KMS-11 (cell line): ENCODE measurements around the gene GTF2F2.

ENCODE experiments used
- H2AFZ ChIP-seq: fragments of 200-600 bp; sonication (generic); 2 replicates; pipeline ENCODE4 v1.6.1; 2016; ENCODE audit warnings: antibody characterized with exemption, mixed run types, low read depth
- H3K27ac ChIP-seq: fragments of 200-600 bp; sonication (generic); 2 replicates; pipeline ENCODE4 v1.6.1; 2016; ENCODE audit warnings: mild to moderate bottlenecking, mixed run types
- H3K27me3 ChIP-seq: fragments of 200-600 bp; sonication (generic); 2 replicates; pipeline ENCODE4 v1.6.1; 2017; ENCODE audit warnings: mild to moderate bottlenecking, low read depth, mixed run types, moderate library complexity; ENCODE audit not compliant: insufficient read depth
- H3K36me3 ChIP-seq: fragments of 200-600 bp; sonication (generic); 2 replicates; pipeline ENCODE4 v1.6.1; 2017; ENCODE audit warnings: mild to moderate bottlenecking, mixed run types; ENCODE audit not compliant: insufficient read depth
- H3K4me1 ChIP-seq: fragments of 200-600 bp; sonication (generic); 2 replicates; pipeline ENCODE4 v1.6.1; 2016; ENCODE audit warnings: mild to moderate bottlenecking, low read depth, mixed run types; ENCODE audit not compliant: poor library complexity, severe bottlenecking
- H3K4me2 ChIP-seq: fragments of 200-600 bp; sonication (generic); 2 replicates; pipeline ENCODE4 v1.7.0; 2016; ENCODE audit warnings: mild to moderate bottlenecking, mixed run types
- H3K4me3 ChIP-seq: fragments of 200-600 bp; sonication (generic); IDR thresholded peaks from 2 replicates; pipeline ENCODE4 v1.6.1; 2017; ENCODE audit warnings: low read depth, low read length, mixed read lengths; ENCODE audit not compliant: insufficient read depth
- H3K79me2 ChIP-seq: fragments of 200-600 bp; sonication (generic); 2 replicates; pipeline ENCODE4 v1.6.1; 2016; ENCODE audit warnings: low read depth, mixed run types; ENCODE audit not compliant: insufficient read depth
- H3K9ac ChIP-seq: fragments of 200-600 bp; sonication (generic); 2 replicates; pipeline ENCODE4 v1.6.1; 2016; ENCODE audit warnings: mild to moderate bottlenecking, mixed run types
- H4K20me1 ChIP-seq: fragments of 200-600 bp; sonication (generic); 2 replicates; pipeline ENCODE4 v1.6.1; 2016; ENCODE audit warnings: mild to moderate bottlenecking, mixed run types; ENCODE audit not compliant: insufficient read depth
- TF ChIP-seq, protein P1 (sequence below): fragments of 200-600 bp; sonication (generic); conservative IDR thresholded peaks from 2 replicates; pipeline ENCODE4 v1.6.1; 2017; ENCODE audit warnings: low read depth, mild to moderate bottlenecking, antibody characterized with exemption, low read length, moderate library complexity, mixed read lengths

Gene GTF2F2

GRCh38 chr13:45222919-45223318 lies 102.6 kb downstream of the GTF2F2 start:
- peaks cover 14% of the 10 kb centered on the region for H3K4me1 ChIP-seq
- no peak overlapping the region for H3K4me3 ChIP-seq
- TF ChIP-seq, protein P1, sequence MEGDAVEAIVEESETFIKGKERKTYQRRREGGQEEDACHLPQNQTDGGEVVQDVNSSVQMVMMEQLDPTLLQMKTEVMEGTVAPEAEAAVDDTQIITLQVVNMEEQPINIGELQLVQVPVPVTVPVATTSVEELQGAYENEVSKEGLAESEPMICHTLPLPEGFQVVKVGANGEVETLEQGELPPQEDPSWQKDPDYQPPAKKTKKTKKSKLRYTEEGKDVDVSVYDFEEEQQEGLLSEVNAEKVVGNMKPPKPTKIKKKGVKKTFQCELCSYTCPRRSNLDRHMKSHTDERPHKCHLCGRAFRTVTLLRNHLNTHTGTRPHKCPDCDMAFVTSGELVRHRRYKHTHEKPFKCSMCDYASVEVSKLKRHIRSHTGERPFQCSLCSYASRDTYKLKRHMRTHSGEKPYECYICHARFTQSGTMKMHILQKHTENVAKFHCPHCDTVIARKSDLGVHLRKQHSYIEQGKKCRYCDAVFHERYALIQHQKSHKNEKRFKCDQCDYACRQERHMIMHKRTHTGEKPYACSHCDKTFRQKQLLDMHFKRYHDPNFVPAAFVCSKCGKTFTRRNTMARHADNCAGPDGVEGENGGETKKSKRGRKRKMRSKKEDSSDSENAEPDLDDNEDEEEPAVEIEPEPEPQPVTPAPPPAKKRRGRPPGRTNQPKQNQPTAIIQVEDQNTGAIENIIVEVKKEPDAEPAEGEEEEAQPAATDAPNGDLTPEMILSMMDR, result no peak
- no peak overlapping the region for H3K4me2 ChIP-seq
- no peak overlapping the region for H3K27ac ChIP-seq
- H3K79me2 ChIP-seq, result no peaks in the 10 kb centered on the region
- H3K36me3 ChIP-seq, result no peaks in the 10 kb centered on the region
- H4K20me1 ChIP-seq, result no peaks in the 10 kb centered on the region
- H3K27me3 ChIP-seq, result no peaks in the 10 kb centered on the region
- no peak overlapping the region for H2AFZ ChIP-seq
- no peak overlapping the region for H3K9ac ChIP-seq

DNA sequence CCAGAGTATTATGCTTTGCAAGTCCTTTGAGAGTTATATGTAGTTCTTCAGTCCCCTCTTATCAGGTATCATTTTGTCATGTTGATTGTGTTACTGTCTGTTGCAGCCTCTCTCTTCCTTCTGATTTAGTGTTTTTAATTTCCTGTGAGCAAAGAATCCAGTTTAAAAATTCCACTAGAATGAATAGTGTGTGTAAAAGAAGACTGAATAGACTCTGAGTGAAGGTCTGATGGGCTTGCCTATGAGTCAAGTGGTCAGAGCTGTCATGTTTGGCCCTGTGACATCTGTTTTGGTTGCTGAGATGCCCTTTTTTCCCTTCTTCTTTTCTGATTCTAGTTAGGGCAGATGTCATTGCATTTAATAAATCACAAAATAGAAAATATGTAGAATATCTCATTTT lies 103.9 kb downstream of the GTF2F2 start:
- Histone ChIP-seq H3K4me2 (no peak overlapping the region), H2AFZ (no peak overlapping the region), H3K36me3 (no peaks in the 10 kb centered on the region), H3K27me3 (no peaks in the 10 kb centered on the region), H3K4me3 (no peak overlapping the region), H3K27ac (no peak overlapping the region), H3K9ac (no peak overlapping the region), H3K4me1 (peaks cover 3% of the 10 kb centered on the region), H4K20me1 (no peaks in the 10 kb centered on the region), H3K79me2 (no peaks in the 10 kb centered on the region)
- TF ChIP-seq, protein P1, result no peak

GRCh38 chr13:45225370-45225769 lies 105.1 kb downstream of the GTF2F2 start:
- Histone ChIP-seq H3K79me2 (no peaks in the 10 kb centered on the region), H4K20me1 (no peaks in the 10 kb centered on the region), H3K36me3 (no peaks in the 10 kb centered on the region), H3K27me3 (no peaks in the 10 kb centered on the region), H3K27ac (no peak overlapping the region), H3K4me2 (no peak overlapping the region), H3K4me3 (no peak overlapping the region), H2AFZ (no peak overlapping the region), H3K4me1 (no peaks in the 10 kb centered on the region), H3K9ac (no peak overlapping the region)
- TF ChIP-seq, protein P1, result no peak

DNA sequence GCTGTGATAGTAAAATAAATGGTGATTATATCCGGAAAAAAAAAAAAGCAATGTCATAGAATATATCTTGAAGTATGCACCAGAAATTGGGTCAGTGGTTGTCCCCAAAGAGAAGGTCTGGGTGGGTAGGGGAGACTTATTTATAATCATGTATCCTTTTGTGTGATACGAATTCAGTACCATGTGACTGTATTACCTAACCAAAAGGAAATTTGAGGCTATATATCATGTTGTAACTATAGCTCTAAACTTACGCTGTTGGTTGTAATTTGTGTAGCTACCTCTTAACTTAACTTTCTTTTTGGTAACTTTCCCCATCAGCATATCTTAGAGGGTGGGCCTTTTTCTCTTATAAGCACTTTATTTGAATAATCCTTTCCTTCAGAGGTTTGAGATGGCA lies 105.7 kb downstream of the GTF2F2 start:
- H4K20me1 ChIP-seq, result no peaks in the 10 kb centered on the region
- no peak overlapping the region for H3K27ac ChIP-seq
- H3K4me1 ChIP-seq, result no peaks in the 10 kb centered on the region
- H3K4me2 ChIP-seq, result no peak overlapping the region
- no peak overlapping the region for H3K4me3 ChIP-seq
- H3K9ac ChIP-seq, result no peak overlapping the region
- no peaks in the 10 kb centered on the region for H3K79me2 ChIP-seq
- TF ChIP-seq, protein P1, result no peak
- H2AFZ ChIP-seq, result no peak overlapping the region
- H3K36me3 ChIP-seq, result no peaks in the 10 kb centered on the region
- H3K27me3 ChIP-seq, result no peaks in the 10 kb centered on the region

GRCh38 chr13:45228002-45228401 lies 107.7 kb downstream of the GTF2F2 start:
- Histone ChIP-seq H3K27ac (no peak overlapping the region), H3K9ac (no peak overlapping the region), H3K79me2 (no peaks in the 10 kb centered on the region), H3K36me3 (no peaks in the 10 kb centered on the region), H3K4me3 (no peak overlapping the region), H3K4me1 (no peaks in the 10 kb centered on the region), H2AFZ (no peak overlapping the region), H3K4me2 (no peak overlapping the region), H3K27me3 (no peaks in the 10 kb centered on the region), H4K20me1 (no peaks in the 10 kb centered on the region)
- TF ChIP-seq, protein P1, result no peak
